Activated B cell treated with CpG ODN at 0.5 μM for 24 hours (primary cell): ENCODE data around the gene UMPS. TPM values are rescaled to one million over a fixed set of nuclear protein-coding genes. Genes with fewer than 3 reads are reported as not detected.

Experiments
- ATAC-seq: fragments of 200-7000 bp; cut with Tn5 transposase; one replicate; pipeline ENCODE4 v1.10.0; 2021; ENCODE audit warnings: low read depth, mild to moderate bottlenecking, moderate library complexity
- CTCF ChIA-PET: fragments of 350-600 bp; sonication (Branson Sonifier 250); formaldehyde crosslinking; loops from one replicate; lab custom pipeline; 2021; ENCODE audit warnings: antibody characterized with exemption; lab: Charles Lee
- POLR2A ChIA-PET: fragments of 350-600 bp; sonication (Branson Sonifier 250); formaldehyde crosslinking; loops from one replicate; lab custom pipeline; 2021; ENCODE audit warnings: antibody characterized with exemption; lab: Charles Lee
- DNase-seq: peaks from one replicate; pipeline ENCODE4 v3.0.0; 2022
- H3K27ac Mint-ChIP-seq: one replicate; pipeline ENCODE4 v1.8.0; 2020; ENCODE audit warnings: mixed read lengths
- H3K27me3 Mint-ChIP-seq: one replicate; pipeline ENCODE4 v1.8.0; 2021; ENCODE audit warnings: mixed read lengths
- H3K36me3 Mint-ChIP-seq: one replicate; pipeline ENCODE4 v1.8.0; 2021; ENCODE audit warnings: low read depth, mixed read lengths
- H3K4me1 Mint-ChIP-seq: one replicate; pipeline ENCODE4 v1.8.0; 2021; ENCODE audit warnings: mixed read lengths
- H3K4me3 Mint-ChIP-seq: one replicate; pipeline ENCODE4 v1.8.0; 2020; ENCODE audit warnings: mild to moderate bottlenecking, mixed read lengths
- H3K9me3 Mint-ChIP-seq: one replicate; pipeline ENCODE4 v1.8.0; 2020; ENCODE audit warnings: mixed read lengths
- CTCF ChIP-seq: fragments of 200-600 bp; IDR thresholded peaks from one replicate; pipeline ENCODE4 v1.8.0; 2022; ENCODE audit warnings: antibody characterized with exemption, mild to moderate bottlenecking
- intact Hi-C: fragments of 100-400 bp; cut with micrococcal nuclease; formaldehyde crosslinking; loops from one replicate; pipeline ENCODE4 v1.15.1; 2024
- total RNA-seq: library from RNA; stranded (reverse); gene quantifications from 2 replicates; pipeline ENCODE4 v1.2.3, GENCODE V29; 2022

Gene UMPS
- total RNA-seq, 1 donor from 2014 or later, result 31.6 TPM

- Mint-ChIP-seq H3K4me3 (no peak overlapping the region), H3K4me1 (no peaks in the 10 kb centered on the region), H3K27ac (no peak overlapping the region), H3K9me3 (no peaks in the 10 kb centered on the region), H3K36me3 (no peaks in the 10 kb centered on the region), H3K27me3 (peaks cover 27% of the 10 kb centered on the region)
- ATAC-seq, result no peak
- no peak for TF ChIP-seq CTCF
- CTCF ChIA-PET, result interaction anchor here (1.2 to 2.7 kb wide), 2 partner anchors 10 to 11 kb away, joined by 3 to 11 read pairs; no protein-coding TSS in a partner anchor
- intact Hi-C loops, result no loop called here
- DNase-seq, result no peak
- POLR2A ChIA-PET, result no interaction called here
Observed at GRCh38 chr3:124771083-124771445, 40.8 kb downstream of the UMPS start.

DNA sequence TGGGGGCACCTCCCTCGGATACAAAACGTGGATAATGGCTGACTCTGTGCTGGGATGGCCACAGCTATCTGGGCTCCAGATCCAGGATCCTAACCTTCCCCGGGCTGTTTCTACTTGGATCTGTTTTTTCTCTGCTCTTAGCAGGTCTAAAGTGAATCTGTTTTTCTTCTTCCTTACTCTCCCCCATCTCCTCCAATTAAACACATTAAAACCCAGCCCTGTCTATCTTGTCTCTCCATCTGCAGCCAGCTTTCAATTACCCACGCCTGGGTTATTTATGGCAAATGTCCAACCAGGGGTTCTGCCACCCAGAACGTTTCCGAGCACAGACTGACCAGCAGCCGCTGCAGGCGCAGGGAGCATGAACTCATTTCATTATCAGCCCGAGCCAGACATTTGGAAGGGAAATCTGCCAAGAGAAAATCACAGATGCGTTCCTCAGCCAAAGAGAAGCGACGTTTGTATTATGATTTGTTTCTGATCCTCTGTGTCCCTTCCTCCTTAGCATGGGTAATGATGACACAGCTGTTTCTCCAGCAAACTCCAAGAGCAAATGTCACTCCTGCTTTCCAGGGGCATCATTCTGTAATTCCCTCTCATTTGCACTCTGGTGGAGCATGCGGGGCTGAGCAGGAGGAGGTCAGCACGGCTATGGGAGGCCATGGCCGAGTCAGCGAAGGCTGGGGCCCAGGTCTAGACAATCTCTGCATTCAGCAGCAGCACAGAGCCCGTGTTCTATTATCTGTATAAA lies 42.0 kb downstream of the UMPS start:
- ChIA-PET CTCF (interaction anchor here (2.7 kb wide), 1 partner anchor 11 kb away, joined by 11 read pairs; no protein-coding TSS in a partner anchor), POLR2A (no interaction called here)
- Mint-ChIP-seq H3K36me3 (no peaks in the 10 kb centered on the region), H3K4me3 (no peak overlapping the region), H3K27ac (no peak overlapping the region), H3K27me3 (peaks cover 27% of the 10 kb centered on the region), H3K9me3 (no peaks in the 10 kb centered on the region), H3K4me1 (no peaks in the 10 kb centered on the region)
- intact Hi-C loops, result no loop called here
- DNase-seq (no peak), ATAC-seq (no peak)
- no peak for TF ChIP-seq CTCF

GRCh38 chr3:124773351-124774326 lies 43.4 kb downstream of the UMPS start:
- Mint-ChIP-seq H3K27ac (no peak overlapping the region), H3K9me3 (no peaks in the 10 kb centered on the region), H3K4me1 (no peaks in the 10 kb centered on the region), H3K27me3 (peaks cover 31% of the 10 kb centered on the region), H3K4me3 (no peak overlapping the region), H3K36me3 (no peaks in the 10 kb centered on the region)
- no peak for TF ChIP-seq CTCF
- ChIA-PET CTCF (interaction anchor here (1.1 kb wide), 1 partner anchor 10 kb away, joined by 4 read pairs; no protein-coding TSS in a partner anchor), POLR2A (no interaction called here)
- ATAC-seq (no peak), DNase-seq (no peak)
- intact Hi-C loops, result no loop called here

DNA sequence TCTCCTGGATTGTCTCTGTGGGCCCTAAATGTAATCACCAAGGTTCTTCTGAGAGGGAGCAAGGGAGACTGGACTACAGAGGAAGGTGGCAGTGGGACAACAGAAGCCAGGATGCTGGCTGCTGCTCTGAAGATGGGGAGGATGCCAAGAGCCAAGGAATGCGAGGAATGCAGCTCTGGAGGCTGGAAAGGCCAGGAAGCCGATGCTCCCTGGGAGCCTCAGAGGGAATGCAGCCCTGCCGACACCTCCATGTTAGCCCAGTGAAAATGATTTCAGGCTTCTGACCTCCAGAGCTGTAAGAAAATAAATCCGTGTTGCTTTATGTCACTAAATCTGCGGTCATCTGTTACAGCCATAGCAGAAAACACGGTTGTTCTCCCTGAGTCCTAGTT lies 44.1 kb downstream of the UMPS start:
- CTCF ChIA-PET, result interaction anchor here (1.1 kb wide), 1 partner anchor 10 kb away, joined by 4 read pairs; no protein-coding TSS in a partner anchor
- intact Hi-C loops, result no loop called here
- POLR2A ChIA-PET, result no interaction called here
- Mint-ChIP-seq H3K36me3 (no peaks in the 10 kb centered on the region), H3K4me1 (no peaks in the 10 kb centered on the region), H3K9me3 (no peaks in the 10 kb centered on the region), H3K27me3 (peaks cover 35% of the 10 kb centered on the region), H3K27ac (no peak overlapping the region), H3K4me3 (no peak overlapping the region)
- TF ChIP-seq CTCF, result no peak
- ATAC-seq (no peak), DNase-seq (no peak)
